Activated B cell treated with CpG ODN at 0.5 μM for 24 hours (primary cell): ENCODE measurements around the gene DSG3. TPM values are rescaled to one million over a fixed set of nuclear protein-coding genes. Genes with fewer than 3 reads are reported as not detected.

Experiments
- ATAC-seq: fragments of 200-7000 bp; cut with Tn5 transposase; one replicate; pipeline ENCODE4 v1.10.0; 2021; ENCODE audit warnings: low read depth, mild to moderate bottlenecking, moderate library complexity
- CTCF ChIA-PET: fragments of 350-600 bp; sonication (Branson Sonifier 250); formaldehyde crosslinking; loops from one replicate; lab custom pipeline; 2021; ENCODE audit warnings: antibody characterized with exemption; lab: Charles Lee
- POLR2A ChIA-PET: fragments of 350-600 bp; sonication (Branson Sonifier 250); formaldehyde crosslinking; loops from one replicate; lab custom pipeline; 2021; ENCODE audit warnings: antibody characterized with exemption; lab: Charles Lee
- DNase-seq: peaks from one replicate; pipeline ENCODE4 v3.0.0; 2022
- H3K27ac Mint-ChIP-seq: one replicate; pipeline ENCODE4 v1.8.0; 2020; ENCODE audit warnings: mixed read lengths
- H3K27me3 Mint-ChIP-seq: one replicate; pipeline ENCODE4 v1.8.0; 2021; ENCODE audit warnings: mixed read lengths
- H3K36me3 Mint-ChIP-seq: one replicate; pipeline ENCODE4 v1.8.0; 2021; ENCODE audit warnings: low read depth, mixed read lengths
- H3K4me1 Mint-ChIP-seq: one replicate; pipeline ENCODE4 v1.8.0; 2021; ENCODE audit warnings: mixed read lengths
- H3K4me3 Mint-ChIP-seq: one replicate; pipeline ENCODE4 v1.8.0; 2020; ENCODE audit warnings: mild to moderate bottlenecking, mixed read lengths
- H3K9me3 Mint-ChIP-seq: one replicate; pipeline ENCODE4 v1.8.0; 2020; ENCODE audit warnings: mixed read lengths
- intact Hi-C: fragments of 100-400 bp; cut with micrococcal nuclease; formaldehyde crosslinking; loops from one replicate; pipeline ENCODE4 v1.15.1; 2024
- total RNA-seq: library from RNA; stranded (reverse); gene quantifications from 2 replicates; pipeline ENCODE4 v1.2.3, GENCODE V29; 2022
- TF ChIP-seq, protein P1 (sequence below): fragments of 200-600 bp; IDR thresholded peaks from one replicate; pipeline ENCODE4 v1.8.0; 2022; ENCODE audit warnings: antibody characterized with exemption, mild to moderate bottlenecking

DSG3 gene
- total RNA-seq, 1 donor from 2014 or later, result not detected

DNA sequence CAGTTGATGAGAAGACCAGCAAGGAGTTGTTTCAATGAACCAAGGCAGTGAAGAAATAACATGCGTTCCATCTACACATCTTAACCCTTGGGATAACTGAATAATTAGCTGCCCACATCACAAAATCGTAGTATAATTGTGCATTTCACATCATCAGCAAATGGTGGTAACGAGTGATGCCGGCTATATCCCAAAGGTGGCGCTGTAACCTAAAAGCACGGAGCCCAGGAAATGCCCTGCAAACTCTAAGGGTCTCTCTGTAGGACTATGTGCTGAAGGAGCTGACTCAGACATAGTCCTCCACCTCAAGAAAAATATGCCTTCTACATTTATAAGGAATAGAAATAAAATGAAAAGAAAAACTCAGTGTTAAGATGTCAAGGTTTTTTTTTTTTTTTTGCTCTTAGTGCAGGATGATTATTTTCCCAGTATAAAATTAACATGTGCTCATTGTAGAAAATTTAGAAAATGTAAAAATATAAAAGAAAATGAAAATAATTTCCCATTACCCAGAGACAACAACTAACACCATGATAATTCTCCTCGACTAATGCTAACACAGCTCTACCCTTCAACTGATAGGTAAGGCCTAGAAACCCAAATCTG lies 23.1 kb upstream of the DSG3 start:
- H3K4me3 Mint-ChIP-seq, result no peak overlapping the region
- intact Hi-C loops, result no loop called here
- no peaks in the 10 kb centered on the region for H3K36me3 Mint-ChIP-seq
- DNase-seq (no peak), ATAC-seq (no peak)
- H3K4me1 Mint-ChIP-seq, result no peaks in the 10 kb centered on the region
- ChIA-PET POLR2A (no interaction called here), CTCF (no interaction called here)
- no peak overlapping the region for H3K27ac Mint-ChIP-seq
- TF ChIP-seq, protein P1, sequence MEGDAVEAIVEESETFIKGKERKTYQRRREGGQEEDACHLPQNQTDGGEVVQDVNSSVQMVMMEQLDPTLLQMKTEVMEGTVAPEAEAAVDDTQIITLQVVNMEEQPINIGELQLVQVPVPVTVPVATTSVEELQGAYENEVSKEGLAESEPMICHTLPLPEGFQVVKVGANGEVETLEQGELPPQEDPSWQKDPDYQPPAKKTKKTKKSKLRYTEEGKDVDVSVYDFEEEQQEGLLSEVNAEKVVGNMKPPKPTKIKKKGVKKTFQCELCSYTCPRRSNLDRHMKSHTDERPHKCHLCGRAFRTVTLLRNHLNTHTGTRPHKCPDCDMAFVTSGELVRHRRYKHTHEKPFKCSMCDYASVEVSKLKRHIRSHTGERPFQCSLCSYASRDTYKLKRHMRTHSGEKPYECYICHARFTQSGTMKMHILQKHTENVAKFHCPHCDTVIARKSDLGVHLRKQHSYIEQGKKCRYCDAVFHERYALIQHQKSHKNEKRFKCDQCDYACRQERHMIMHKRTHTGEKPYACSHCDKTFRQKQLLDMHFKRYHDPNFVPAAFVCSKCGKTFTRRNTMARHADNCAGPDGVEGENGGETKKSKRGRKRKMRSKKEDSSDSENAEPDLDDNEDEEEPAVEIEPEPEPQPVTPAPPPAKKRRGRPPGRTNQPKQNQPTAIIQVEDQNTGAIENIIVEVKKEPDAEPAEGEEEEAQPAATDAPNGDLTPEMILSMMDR, result no peak
- no peaks in the 10 kb centered on the region for H3K27me3 Mint-ChIP-seq
- H3K9me3 Mint-ChIP-seq, result no peaks in the 10 kb centered on the region

DNA sequence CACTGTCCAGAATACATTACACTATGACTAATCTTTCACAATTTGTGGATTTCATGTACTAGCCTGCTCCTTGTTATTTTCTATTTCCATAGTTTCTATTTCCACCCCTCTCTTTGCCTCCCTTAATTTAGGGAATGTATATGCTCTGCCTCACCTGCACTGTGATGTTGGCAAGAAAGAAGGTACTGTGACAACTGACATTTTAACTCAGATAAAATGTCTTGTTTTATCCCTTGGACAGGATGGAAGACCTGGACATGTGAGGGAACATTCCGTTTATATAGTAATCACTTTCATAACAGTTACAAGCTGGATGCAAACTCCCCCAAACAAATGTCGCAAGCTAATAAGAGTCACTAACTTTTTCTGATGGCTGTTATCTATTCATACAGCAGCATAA lies 21.5 kb upstream of the DSG3 start:
- H3K36me3 Mint-ChIP-seq, result no peaks in the 10 kb centered on the region
- no peaks in the 10 kb centered on the region for H3K4me1 Mint-ChIP-seq
- no peaks in the 10 kb centered on the region for H3K27me3 Mint-ChIP-seq
- ChIA-PET CTCF (no interaction called here), POLR2A (no interaction called here)
- H3K9me3 Mint-ChIP-seq, result no peaks in the 10 kb centered on the region
- no peak overlapping the region for H3K4me3 Mint-ChIP-seq
- H3K27ac Mint-ChIP-seq, result no peak overlapping the region
- ATAC-seq (no peak), DNase-seq (no peak)
- TF ChIP-seq, protein P1, result no peak
- intact Hi-C loops, result no loop called here

GRCh38 chr18:31426871-31427406 lies 20.6 kb upstream of the DSG3 start:
- H3K4me1 Mint-ChIP-seq, result no peaks in the 10 kb centered on the region
- no peaks in the 10 kb centered on the region for H3K9me3 Mint-ChIP-seq
- no peak for ATAC-seq
- CTCF ChIA-PET, result no interaction called here
- DNase-seq, result no peak
- no peak overlapping the region for H3K27ac Mint-ChIP-seq
- H3K27me3 Mint-ChIP-seq, result no peaks in the 10 kb centered on the region
- H3K4me3 Mint-ChIP-seq, result no peak overlapping the region
- intact Hi-C loops, result no loop called here
- POLR2A ChIA-PET, result no interaction called here
- TF ChIP-seq, protein P1, result no peak
- no peaks in the 10 kb centered on the region for H3K36me3 Mint-ChIP-seq

DNA sequence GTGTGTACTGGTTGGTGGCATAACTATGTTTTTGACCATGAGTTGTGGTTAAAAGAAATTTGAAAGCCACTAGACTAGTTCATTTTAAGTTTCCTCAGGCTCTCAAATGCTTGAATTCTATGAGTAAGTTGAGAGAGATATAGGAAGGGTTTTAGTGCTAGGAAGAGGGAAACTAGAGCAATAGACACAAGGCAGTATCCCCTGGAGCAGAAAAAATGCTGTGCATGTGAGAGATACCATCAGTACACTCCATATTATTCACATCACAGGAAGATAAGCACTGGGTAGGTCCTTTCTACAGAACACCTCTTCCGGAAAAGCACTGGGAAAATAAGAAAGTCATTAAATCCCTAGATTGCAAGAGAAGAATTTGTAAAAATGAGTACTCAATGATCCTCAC lies 19.3 kb upstream of the DSG3 start:
- POLR2A ChIA-PET, result no interaction called here
- intact Hi-C loops, result no loop called here
- CTCF ChIA-PET, result no interaction called here

DNA sequence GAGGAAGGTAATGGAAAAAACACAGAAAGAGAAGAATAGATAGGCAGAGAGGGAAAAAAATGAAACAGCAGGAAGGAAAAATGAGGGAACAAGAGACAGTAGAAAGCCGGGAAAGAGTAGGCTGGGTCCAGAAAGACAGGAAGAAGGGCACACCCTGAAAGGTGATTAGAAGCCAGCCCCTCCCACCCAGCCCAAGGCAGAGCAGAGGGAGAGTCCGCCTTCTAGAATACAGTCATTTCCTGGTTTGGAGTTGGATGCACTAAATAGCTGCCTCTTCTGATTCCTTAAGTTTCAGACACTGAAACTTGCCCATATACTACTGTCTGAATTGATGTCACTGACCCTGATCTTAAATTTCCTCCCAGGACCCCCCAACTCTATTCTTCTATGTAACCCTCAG lies 17.9 kb upstream of the DSG3 start:
- Mint-ChIP-seq H3K36me3 (no peaks in the 10 kb centered on the region), H3K4me3 (no peak overlapping the region), H3K27me3 (no peaks in the 10 kb centered on the region), H3K4me1 (no peaks in the 10 kb centered on the region), H3K27ac (no peak overlapping the region), H3K9me3 (peaks cover 2% of the 10 kb centered on the region)
- ATAC-seq (no peak), DNase-seq (no peak)
- intact Hi-C loops, result no loop called here
- ChIA-PET CTCF (interaction anchor here (0.8 kb wide), 1 partner anchor 642 kb away, joined by 3 read pairs; no protein-coding TSS in a partner anchor), POLR2A (no interaction called here)
- TF ChIP-seq, protein P1, result no peak

More for the DNA sequence above, 19.3 kb upstream of the DSG3 start:
- Mint-ChIP-seq H3K36me3 (no peaks in the 10 kb centered on the region), H3K9me3 (peaks cover 2% of the 10 kb centered on the region), H3K4me1 (no peaks in the 10 kb centered on the region), H3K27me3 (no peaks in the 10 kb centered on the region), H3K27ac (no peak overlapping the region), H3K4me3 (no peak overlapping the region)
- TF ChIP-seq, protein P1, result no peak
- ATAC-seq (no peak), DNase-seq (no peak)
